Endodermal cell (in vitro differentiated cells): ENCODE results near the gene GPSM1. TPM values are rescaled to one million over a fixed set of nuclear protein-coding genes. Genes with fewer than 3 reads are reported as not detected.
A peak's percentile ranks its signal among the peaks of the same experiment; 100 is the strongest.

Source experiments
- DNase-seq: peaks from one replicate; pipeline ENCODE4 v3.0.0-alpha.2; 2017
- H3K27ac ChIP-seq: 2 replicates; pipeline ENCODE4 v1.5.1; 2013; ENCODE audit warnings: mild to moderate bottlenecking, low read depth, low read length, moderate library complexity
- H3K27me3 ChIP-seq: 2 replicates; pipeline ENCODE4 v1.6.1; 2013; ENCODE audit warnings: mild to moderate bottlenecking, low read length, moderate library complexity; ENCODE audit not compliant: insufficient read depth, control insufficient read depth, poor library complexity, severe bottlenecking
- H3K36me3 ChIP-seq: 2 replicates; pipeline ENCODE4 v1.7.0; 2013; ENCODE audit warnings: mild to moderate bottlenecking, low read length, moderate library complexity; ENCODE audit not compliant: control insufficient read depth, insufficient read depth
- H3K4me1 ChIP-seq: one replicate; pipeline ENCODE4 v1.7.0; 2013; ENCODE audit warnings: low read length; ENCODE audit not compliant: control insufficient read depth, insufficient read depth
- H3K4me3 ChIP-seq: 2 replicates; pipeline ENCODE4 v1.5.1; 2013; ENCODE audit warnings: mild to moderate bottlenecking, low read length, moderate library complexity
- H3K9ac ChIP-seq: 2 replicates; pipeline ENCODE4 v1.6.1; 2013; ENCODE audit warnings: mild to moderate bottlenecking, low read length, moderate library complexity; ENCODE audit not compliant: poor library complexity, severe bottlenecking; ENCODE audit errors: extremely low read depth
- H3K9me3 ChIP-seq: 2 replicates; pipeline ENCODE4 v1.6.1; 2013; ENCODE audit warnings: mild to moderate bottlenecking, low read length, moderate library complexity; ENCODE audit not compliant: control insufficient read depth
- H3K27ac Mint-ChIP-seq: 2 replicates; pipeline ENCODE4 v1.8.0; 2020; ENCODE audit warnings: mixed read lengths
- H3K27me3 Mint-ChIP-seq: 2 replicates; pipeline ENCODE4 v1.8.0; 2021; ENCODE audit warnings: mild to moderate bottlenecking, mixed read lengths; ENCODE audit not compliant: insufficient read depth
- H3K36me3 Mint-ChIP-seq: 2 replicates; pipeline ENCODE4 v1.8.0; 2020; ENCODE audit warnings: low read depth, mixed read lengths
- H3K4me1 Mint-ChIP-seq: 2 replicates; pipeline ENCODE4 v1.8.0; 2020; ENCODE audit warnings: mixed read lengths
- H3K4me3 Mint-ChIP-seq: 2 replicates; pipeline ENCODE4 v1.8.0; 2020; ENCODE audit warnings: mild to moderate bottlenecking, moderate library complexity, mixed read lengths
- H3K9me3 Mint-ChIP-seq: 2 replicates; pipeline ENCODE4 v1.8.0; 2020; ENCODE audit warnings: mild to moderate bottlenecking, mixed read lengths
- CTCF ChIP-seq: fragments of 200-600 bp; sonication (generic); conservative IDR thresholded peaks from 2 replicates; pipeline ENCODE4 v1.5.0; 2021; ENCODE audit warnings: antibody characterized with exemption, mild to moderate bottlenecking
- WGBS, 2 experiments: methylation state at CpG; one replicate each; pipeline versions ENCODE4 v1.1.5 to v1.1.7; 2013; ENCODE audit warnings: missing lambda C conversion rate in 2 of 2, mixed read lengths in 1 of 2; ENCODE audit not compliant: insufficient coverage in 1 of 2, insufficient read length in 1 of 2; 5-methylcytosine and 5-hydroxymethylcytosine counted together
- total RNA-seq, 2 donors: library from RNA; stranded (reverse); fragmentation: NEBNext Ultra II Directional in 1 of 2; extraction: Animal tissue kit (Norgen Biotek cat#: 25700) in 1 of 2; gene quantifications; 2 replicates in 1 of 2; 3 replicates in 1 of 2; pipeline ENCODE4 v1.2.1, GENCODE V29; 2021

The GPSM1 gene
- total RNA-seq, 2 donors from 2014 or later: 37.2 to 38.6 TPM

GRCh38 chr9:136407911-136408310 lies 80.6 kb downstream of the GPSM1 start:
- no peaks in the 10 kb centered on the region for H3K27me3 Mint-ChIP-seq
- peaks cover 20% of the 10 kb centered on the region for H3K4me1 Mint-ChIP-seq
- H3K4me3 Mint-ChIP-seq: peak overlapping the region; percentile 88
- peaks cover 53% of the 10 kb centered on the region for H3K36me3 Mint-ChIP-seq
- no peaks in the 10 kb centered on the region for H3K9me3 Mint-ChIP-seq
- H3K9ac ChIP-seq: no peak overlapping the region
- peaks cover 5% of the 10 kb centered on the region for H3K4me1 ChIP-seq
- H3K36me3 ChIP-seq: peaks cover 51% of the 10 kb centered on the region
- no peaks in the 10 kb centered on the region for H3K27me3 ChIP-seq
- no peak overlapping the region for H3K4me3 ChIP-seq
- H3K9me3 ChIP-seq: no peaks in the 10 kb centered on the region
- TF ChIP-seq CTCF: no peak
- DNase-seq: no peak
- WGBS, 2 experiments: 95 to 100% methylated on average over 2 to 7 of the region's 7 CpGs
- H3K27ac Mint-ChIP-seq: no peak overlapping the region
- H3K27ac ChIP-seq: no peak overlapping the region

Other genes starting within 250 kb of the GPSM1 start
- 10 to 100 TPM; 12.4 to 16.7 TPM for gene NACC2, start 232.2 kb upstream of the GPSM1 start, total RNA-seq
- 10 to 100 TPM; 56.4 to 58.4 TPM for gene TMEM250, start 208.7 kb upstream of the GPSM1 start, total RNA-seq
- gene LHX3, start 122.4 kb upstream of the GPSM1 start, total RNA-seq: not detected
- gene QSOX2, start 81.7 kb upstream of the GPSM1 start, total RNA-seq: 10 to 100 TPM; 22.0 to 26.3 TPM
- gene CCDC187, start 23.4 kb upstream of the GPSM1 start, total RNA-seq: under 1 TPM; 0.04 to 0.09 TPM
- 10 to 100 TPM; 12.6 to 20.1 TPM for gene DNLZ, start 36.2 kb downstream of the GPSM1 start, total RNA-seq
- 1 to 10 TPM in 1 of 2 donors, under 1 TPM in 1; 0.35 to 1.5 TPM for gene CARD9, start 46.1 kb downstream of the GPSM1 start, total RNA-seq
- gene SNAPC4, start 72.6 kb downstream of the GPSM1 start, total RNA-seq: 10 to 100 TPM; 18.0 to 18.7 TPM
- 10 to 100 TPM; 76.6 to 83.1 TPM for gene ENTR1, start 83.1 kb downstream of the GPSM1 start, total RNA-seq
- gene PMPCA, start 83.1 kb downstream of the GPSM1 start, total RNA-seq: 10 to 100 TPM; 82.7 to 85.4 TPM
- gene INPP5E, start 112.3 kb downstream of the GPSM1 start, total RNA-seq: 10 to 100 TPM; 30.8 to 34.7 TPM
- gene SEC16A, start 155.5 kb downstream of the GPSM1 start, total RNA-seq: 10 to 100 TPM; 54.6 to 60.7 TPM
- 10 to 100 TPM; 23.4 to 24.2 TPM for gene NOTCH1, start 218.5 kb downstream of the GPSM1 start, total RNA-seq